GM12878 (cell line): ENCODE data around the gene LEF1. TPM values are rescaled to one million over a fixed set of nuclear protein-coding genes. Genes with fewer than 3 reads are reported as not detected.

Experiments used
- ATAC-seq: fragments of 200-7000 bp; cut with Tn5 transposase; 3 replicates; pipeline ENCODE4 v1.9.1; 2020; ENCODE audit warnings: mild to moderate bottlenecking, moderate library complexity
- BruUV-seq: library from RNA; stranded (reverse); fragments of 400-500 nt; replicated peaks from 2 replicates; lab custom pipeline; 2021; lab: Mats Ljungman, UMichigan
- CTCF ChIA-PET: fragments of 300-600 bp; sonication (Branson Sonifier 250); formaldehyde crosslinking; extraction: SDS; loops from one replicate; lab custom pipeline; 2021; ENCODE audit warnings: inconsistent platforms; lab: Yijun Ruan, JAX
- POLR2A ChIA-PET: fragments of 350-600 bp; formaldehyde crosslinking; extraction: SDS; loops from one replicate; lab custom pipeline; 2021; ENCODE audit warnings: inconsistent platforms; lab: Charles Lee
- RAD21 ChIA-PET: fragments of 300-600 bp; sonication (Branson Sonifier 250); formaldehyde crosslinking; loops from one replicate; lab custom pipeline; 2023; ENCODE audit warnings: antibody characterized with exemption; ENCODE audit not compliant: unreplicated experiment; lab: Charles Lee
- SMC1A ChIA-PET: fragments of 300-600 bp; sonication (Branson Sonifier 250); formaldehyde crosslinking; loops from one replicate; lab custom pipeline; 2023; ENCODE audit not compliant: unreplicated experiment, uncharacterized antibody; lab: Charles Lee
- DNase-seq: peaks from one replicate; pipeline ENCODE4 v3.0.0-alpha.2; 2011; ENCODE audit warnings: low read depth, low spot score
- FAIRE-seq: peaks from 3 replicates; lab custom pipeline; 2011; peaks lifted over from hg19 to GRCh38; lab: Jason Lieb, UNC
- H2AFZ ChIP-seq: 2 replicates; pipeline ENCODE4 v1.6.0; 2011; ENCODE audit warnings: low read depth, low read length, control low read depth; ENCODE audit not compliant: control insufficient read depth
- H3K27ac ChIP-seq: 2 replicates; pipeline ENCODE4 v1.5.1; 2011; ENCODE audit warnings: control low read depth; ENCODE audit not compliant: control insufficient read depth, insufficient read depth
- H3K27me3 ChIP-seq, 2 experiments: replicated peaks in 1 of 2; 2 replicates each; pipeline versions ENCODE4 v1.6.0 to v1.6.1; 2011; ENCODE audit warnings: low read length in 1 of 2; ENCODE audit not compliant: control insufficient read depth in 2 of 2, insufficient read depth in 2 of 2
- H3K36me3 ChIP-seq, 2 experiments: 2 replicates each; pipeline ENCODE4 v1.5.1; 2011; ENCODE audit warnings: low read length in 1 of 2; ENCODE audit not compliant: control insufficient read depth in 2 of 2, insufficient read depth in 2 of 2
- H3K4me1 ChIP-seq: 2 replicates; pipeline ENCODE4 v1.6.1; 2011; ENCODE audit warnings: mild to moderate bottlenecking, low read length, moderate library complexity, mixed read lengths; ENCODE audit not compliant: control insufficient read depth, insufficient read depth
- H3K4me2 ChIP-seq: 2 replicates; pipeline ENCODE4 v1.6.0; 2011; ENCODE audit warnings: control low read depth; ENCODE audit not compliant: control insufficient read depth, insufficient read depth
- H3K4me3 ChIP-seq: fragments of 200-600 bp; sonication (generic); 2 replicates; pipeline ENCODE4 v1.5.1; 2016
- H3K79me2 ChIP-seq: 2 replicates; pipeline ENCODE4 v1.6.0; 2011; ENCODE audit warnings: low read length; ENCODE audit not compliant: control insufficient read depth, insufficient read depth
- H3K9ac ChIP-seq: 2 replicates; pipeline ENCODE4 v1.8.0; 2011; ENCODE audit warnings: low read length, control low read depth, mixed read lengths; ENCODE audit not compliant: control insufficient read depth, insufficient read depth
- H3K9me3 ChIP-seq: replicated peaks from 3 replicates; pipeline ENCODE4 v1.5.1; 2011; ENCODE audit warnings: mild to moderate bottlenecking, low read length; ENCODE audit not compliant: control insufficient read depth, insufficient read depth
- H4K20me1 ChIP-seq: 2 replicates; pipeline ENCODE4 v1.6.0; 2011; ENCODE audit not compliant: control insufficient read depth, insufficient read depth
- BACH1 ChIP-seq: fragments of 450-650 bp; IDR thresholded peaks from 2 replicates; pipeline ENCODE4 v1.6.1; 2017; ENCODE audit warnings: mild to moderate bottlenecking, borderline replicate concordance
- BHLHE40 ChIP-seq, 2 experiments: fragments of 450-650 bp in 1 of 2; IDR thresholded peaks; 2 replicates each; pipeline ENCODE4 v1.6.1; 2011 to 2017; ENCODE audit warnings: low read depth in 2 of 2, borderline replicate concordance in 1 of 2, improper control_type of control experiment in 1 of 2, low read length in 1 of 2, mild to moderate bottlenecking in 1 of 2
- CBX5 ChIP-seq: sonication (generic); IDR thresholded peaks from 2 replicates; pipeline ENCODE4 v1.6.1; 2016; ENCODE audit warnings: low read depth, moderate library complexity, mild to moderate bottlenecking, inconsistent platforms
- CREM ChIP-seq: IDR thresholded peaks from 2 replicates; pipeline ENCODE4 v1.6.1; 2014; ENCODE audit warnings: antibody characterized with exemption, low read depth
- EED ChIP-seq: sonication (generic); IDR thresholded peaks from 2 replicates; pipeline ENCODE4 v1.6.1; 2016; ENCODE audit warnings: antibody characterized with exemption, low read depth
- HDAC2 ChIP-seq: fragments of 200-600 bp; sonication (generic); IDR thresholded peaks from 2 replicates; pipeline ENCODE4 v1.6.1; 2017
- PAX5 ChIP-seq: IDR thresholded peaks from 2 replicates; pipeline ENCODE4 v1.6.1; 2011; ENCODE audit warnings: low read depth, low read length, borderline replicate concordance
- PAX8 ChIP-seq: fragments of 450-650 bp; IDR thresholded peaks from 2 replicates; pipeline ENCODE4 v1.6.1; 2017; ENCODE audit warnings: mild to moderate bottlenecking, moderate library complexity
- POLR2AphosphoS2 ChIP-seq: IDR thresholded peaks from 2 replicates; pipeline ENCODE4 v1.6.1; 2011; ENCODE audit warnings: low read depth, mild to moderate bottlenecking, low read length, improper control_type of control experiment, moderate library complexity
- RB1 ChIP-seq: fragments of 450-650 bp; formaldehyde crosslinking; IDR thresholded peaks from 2 replicates; pipeline ENCODE4 v1.6.1; 2017; ENCODE audit warnings: mild to moderate bottlenecking, borderline replicate concordance
- ZNF217 ChIP-seq: fragments of 450-650 bp; IDR thresholded peaks from 2 replicates; pipeline ENCODE4 v1.6.1; 2017; ENCODE audit warnings: antibody characterized with exemption, mild to moderate bottlenecking
- WGBS: methylation state at CpG from one replicate; pipeline ENCODE4 v1.1.6; 2016; ENCODE audit warnings: low lambda C conversion rate; ENCODE audit not compliant: insufficient replicate concordance, insufficient coverage; ENCODE audit errors: missing lambda C conversion rate; 5-methylcytosine and 5-hydroxymethylcytosine counted together
- in situ Hi-C: fragments of 300-500 bp; cut with MboI; formaldehyde crosslinking; loops from 9 replicates; pipeline ENCODE4 v1.14.3; 2018; ENCODE audit warnings: mixed read lengths
- intact Hi-C: fragments of 100-400 bp; cut with micrococcal nuclease; formaldehyde crosslinking; loops from one replicate; pipeline ENCODE4 v1.14.2; 2022; ENCODE audit not compliant: unreplicated experiment
- polyA plus RNA-seq, 11 experiments: library from polyadenylated mRNA; depleted of rRNA in 4 of 11; unstranded in 6 of 11; stranded (reverse) in 5 of 11; fragments of >200 nt; fragmentation: Nextera tagmentation in 4 of 11; fragmentation: Illumina TruSeq in 1 of 11; extraction: Ambion mirVana in 4 of 11; extraction: Trizol in 1 of 11; gene quantifications; 1 replicate in 1 of 11; 2 replicates in 10 of 11; pipeline versions ENCODE4 v1.2.1 to v1.2.3, GENCODE V29; 2011 to 2016; ENCODE audit warnings: inconsistent platforms in 2 of 11, missing spikeins in 2 of 11, low read depth in 1 of 11
- total RNA-seq, 4 experiments: library from RNA; depleted of rRNA in 3 of 4; stranded (reverse); fragments of >200 nt in 3 of 4; fragmentation: Illumina TruSeq in 1 of 4; extraction: Trizol in 1 of 4; gene quantifications; 2 replicates each; pipeline versions ENCODE4 v1.2.1 to v1.2.3, GENCODE V29; 2013 to 2021
- TF ChIP-seq, protein P1 (sequence below): IDR thresholded peaks from 2 replicates; pipeline ENCODE4 v1.6.1; 2012; ENCODE audit warnings: low read depth, low read length, improper control_type of control experiment

LEF1 gene
- total and polyA plus RNA-seq, 10 of the 15 experiments (the other 5 are each of a cell fraction or from before 2014, with no cell fraction given): 10.2 to 38.1 (median 19.5) TPM

DNA sequence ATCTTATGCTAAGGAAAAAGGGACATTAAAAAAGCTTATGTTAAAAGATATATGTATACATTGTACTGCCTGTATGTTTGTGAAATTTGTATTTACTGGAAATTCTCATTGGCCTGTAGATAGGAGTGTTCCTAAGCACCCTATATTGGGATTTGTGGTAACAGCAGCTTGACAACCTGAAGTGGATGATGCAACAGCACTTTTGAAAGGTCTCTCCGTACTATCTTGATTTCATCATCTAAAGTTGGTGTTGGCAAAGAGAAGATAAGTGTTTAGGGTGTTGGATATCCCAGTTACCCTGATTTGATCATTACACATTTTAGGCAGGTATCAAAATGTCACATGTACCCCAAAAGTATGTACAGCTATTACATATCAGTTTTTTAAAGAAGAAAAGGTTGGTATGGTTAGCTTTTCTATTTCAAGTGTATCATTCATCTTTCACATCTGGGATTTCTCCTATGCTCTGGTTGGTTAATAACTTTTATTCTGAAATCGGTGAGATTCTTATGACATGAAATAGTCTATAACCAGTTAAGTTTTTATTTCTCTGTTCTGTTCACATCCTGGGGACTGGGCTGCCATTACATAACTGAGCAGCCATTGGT lies 168.7 kb downstream of the LEF1 start:
- intact Hi-C loops (no loop called here), in situ Hi-C loops (no loop called here)
- ChIA-PET RAD21 (interaction anchor here (1.8 kb wide), 1 partner anchor 19 kb away, joined by 5 read pairs; no protein-coding TSS in a partner anchor), CTCF (interaction anchor here (0.7 to 1.8 kb wide), 4 partner anchors 9 to 650 kb away, joined by 3 to 11 read pairs (median 4); no protein-coding TSS in a partner anchor), POLR2A (no interaction called here), SMC1A (interaction anchor here (0.9 to 2.0 kb wide), 3 partner anchors 9 to 19 kb away, joined by 3 to 8 read pairs (median 7); no protein-coding TSS in a partner anchor)
- no peaks in the 10 kb centered on the region for H3K9me3 ChIP-seq
- H3K4me2 ChIP-seq: no peak overlapping the region
- peaks cover 0 to 9% of the 10 kb centered on the region in 2 experiments; a peak in 1 of 4 replicates for H3K36me3 ChIP-seq
- peaks cover 20% of the 10 kb centered on the region for H3K79me2 ChIP-seq
- no TSS peak for BruUV-seq
- no peak overlapping the region for H3K9ac ChIP-seq
- no peaks in the 10 kb centered on the region for H4K20me1 ChIP-seq
- H3K4me1 ChIP-seq: peaks cover 6% of the 10 kb centered on the region; the same call in 1 of the 2 replicates
- no peak for ATAC-seq
- no peak for DNase-seq
- H3K27ac ChIP-seq: no peak overlapping the region
- no peak overlapping the region for H3K4me3 ChIP-seq
- no peaks in the 10 kb centered on the region for H3K27me3 ChIP-seq
- TF ChIP-seq HDAC2 (no peak), POLR2AphosphoS2 (no peak), EED (no peak), BHLHE40 (IDR thresholded peaks at IDR 0.05; ENCODE audit: borderline replicate concordance in 1 of 2, low read depth in 2 of 2, low read length in 1 of 2) (no peak), RB1 (no peak), BACH1 (no peak), CREM (no peak), CBX5 (no peak), PAX8 (no peak), ZNF217 (no peak), PAX5 (no peak)
- TF ChIP-seq, protein P1, sequence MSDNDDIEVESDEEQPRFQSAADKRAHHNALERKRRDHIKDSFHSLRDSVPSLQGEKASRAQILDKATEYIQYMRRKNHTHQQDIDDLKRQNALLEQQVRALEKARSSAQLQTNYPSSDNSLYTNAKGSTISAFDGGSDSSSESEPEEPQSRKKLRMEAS: no peak
- H2AFZ ChIP-seq: no peak overlapping the region
- 97% methylated on average over 2 of the region's 2 CpGs for WGBS
- FAIRE-seq: no peak
